Osteoblast (primary cell): ENCODE results near the gene GALNT2. TPM values are rescaled to one million over a fixed set of nuclear protein-coding genes. Genes with fewer than 3 reads are reported as not detected.

Experiments used
- DNase-seq: peaks from one replicate; pipeline ENCODE4 v3.0.0; 2011; ENCODE audit warnings: low spot score, mixed read lengths; ENCODE audit not compliant: insufficient read length; ENCODE audit errors: missing footprints
- H2AFZ ChIP-seq: 2 replicates; pipeline ENCODE4 v1.6.0; 2011; ENCODE audit warnings: mild to moderate bottlenecking, low read length
- H3K27ac ChIP-seq: 2 replicates; pipeline ENCODE4 v1.5.1; 2011; ENCODE audit warnings: mild to moderate bottlenecking, low read depth, low read length, moderate library complexity
- H3K27me3 ChIP-seq: 2 replicates; pipeline ENCODE4 v1.6.0; 2012; ENCODE audit warnings: mild to moderate bottlenecking, control low read depth, inconsistent platforms, low read length, moderate library complexity; ENCODE audit not compliant: insufficient read depth
- H3K36me3 ChIP-seq: 2 replicates; pipeline ENCODE4 v1.5.1; 2011; ENCODE audit warnings: mild to moderate bottlenecking, low read length, control low read depth, moderate library complexity; ENCODE audit not compliant: insufficient read depth
- H3K4me1 ChIP-seq: 2 replicates; pipeline ENCODE4 v1.5.1; 2011; ENCODE audit warnings: mild to moderate bottlenecking, low read length, control low read depth, moderate library complexity; ENCODE audit not compliant: insufficient read depth
- H3K4me2 ChIP-seq: 2 replicates; pipeline ENCODE4 v1.6.0; 2011; ENCODE audit warnings: mild to moderate bottlenecking, low read length; ENCODE audit not compliant: insufficient read depth
- H3K4me3 ChIP-seq: fragments of 200-600 bp; sonication (generic); 3 replicates; pipeline ENCODE4 v1.5.1; 2012; ENCODE audit warnings: mild to moderate bottlenecking, low read length, inconsistent platforms; ENCODE audit not compliant: insufficient read depth
- H3K79me2 ChIP-seq: 2 replicates; pipeline ENCODE4 v1.6.0; 2012; ENCODE audit warnings: mild to moderate bottlenecking, low read length, control low read depth, inconsistent platforms; ENCODE audit not compliant: insufficient read depth
- H3K9me3 ChIP-seq: 2 replicates; pipeline ENCODE4 v1.5.1; 2011; ENCODE audit warnings: low read depth, low read length, control low read depth
- H4K20me1 ChIP-seq: 2 replicates; pipeline ENCODE4 v1.6.0; 2012; ENCODE audit warnings: mild to moderate bottlenecking, low read length, control low read depth; ENCODE audit not compliant: insufficient read depth
- CTCF ChIP-seq: IDR thresholded peaks from 2 replicates; pipeline ENCODE4 v1.5.1; 2011; ENCODE audit warnings: mild to moderate bottlenecking, low read depth, low read length, moderate library complexity; ENCODE audit errors: extremely low read depth
- total RNA-seq: library from RNA; depleted of rRNA; stranded (reverse); fragments of >200 nt; gene quantifications from 2 replicates; pipeline ENCODE4 v1.2.3, GENCODE V29; 2012

GALNT2 gene
- total RNA-seq, 1 donor: 83.2 TPM

GRCh38 chr1:230322421-230322756 is 255.4 kb downstream of the GALNT2 start:
- Histone ChIP-seq H3K9me3 (no peaks in the 10 kb centered on the region), H3K27me3 (no peaks in the 10 kb centered on the region), H3K4me1 (no peaks in the 10 kb centered on the region), H4K20me1 (no peaks in the 10 kb centered on the region), H2AFZ (no peak overlapping the region), H3K4me3 (no peak overlapping the region), H3K27ac (no peak overlapping the region), H3K36me3 (no peaks in the 10 kb centered on the region), H3K4me2 (no peak overlapping the region), H3K79me2 (no peaks in the 10 kb centered on the region)
- DNase-seq: no peak
- TF ChIP-seq CTCF: no peak

DNA sequence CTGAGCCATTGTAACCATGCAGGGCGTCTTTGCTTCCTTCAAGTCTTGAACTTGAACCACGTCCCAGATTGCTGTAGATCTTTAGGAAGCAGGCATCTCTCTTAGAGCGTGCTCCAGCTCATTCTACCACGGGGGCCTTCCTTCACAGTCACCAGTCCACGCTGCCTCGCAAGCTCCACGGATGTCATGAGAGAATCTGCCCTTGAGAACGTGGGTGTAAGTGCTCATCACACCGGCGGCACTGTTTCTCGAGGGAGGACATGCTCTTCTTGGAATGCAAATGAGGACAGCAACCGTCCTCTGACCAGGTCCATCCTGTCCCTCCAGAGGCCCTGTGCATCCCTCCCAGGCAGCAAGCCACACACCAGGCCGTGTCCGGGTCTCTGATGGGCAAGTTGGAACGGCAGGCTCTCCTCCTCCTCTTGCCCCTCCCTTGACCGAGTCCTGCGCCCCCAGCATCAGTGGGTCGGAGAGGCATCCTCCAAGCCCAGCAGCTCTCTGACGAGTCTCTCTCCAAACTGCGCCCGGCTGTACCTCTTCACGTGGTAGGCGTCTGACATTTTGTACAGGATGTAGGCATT is 256.0 kb downstream of the GALNT2 start:
- Histone ChIP-seq H3K9me3 (no peaks in the 10 kb centered on the region), H4K20me1 (no peaks in the 10 kb centered on the region), H2AFZ (no peak overlapping the region), H3K27me3 (no peaks in the 10 kb centered on the region), H3K4me2 (no peak overlapping the region), H3K4me1 (no peaks in the 10 kb centered on the region), H3K36me3 (no peaks in the 10 kb centered on the region), H3K27ac (no peak overlapping the region), H3K79me2 (no peaks in the 10 kb centered on the region), H3K4me3 (no peak overlapping the region)
- DNase-seq: no peak
- no peak for TF ChIP-seq CTCF

GRCh38 chr1:230323686-230324085 is 256.6 kb downstream of the GALNT2 start:
- no peaks in the 10 kb centered on the region for H3K79me2 ChIP-seq
- no peaks in the 10 kb centered on the region for H3K9me3 ChIP-seq
- no peak overlapping the region for H3K4me2 ChIP-seq
- H3K4me3 ChIP-seq: no peak overlapping the region
- no peak for DNase-seq
- H4K20me1 ChIP-seq: no peaks in the 10 kb centered on the region
- H3K27ac ChIP-seq: no peak overlapping the region
- no peak overlapping the region for H2AFZ ChIP-seq
- H3K36me3 ChIP-seq: no peaks in the 10 kb centered on the region
- no peaks in the 10 kb centered on the region for H3K27me3 ChIP-seq
- no peak for TF ChIP-seq CTCF
- H3K4me1 ChIP-seq: no peaks in the 10 kb centered on the region

GRCh38 chr1:230326971-230327891 is 260.2 kb downstream of the GALNT2 start:
- Histone ChIP-seq H3K4me3 (no peak overlapping the region), H3K27me3 (no peaks in the 10 kb centered on the region), H4K20me1 (no peaks in the 10 kb centered on the region), H3K36me3 (no peaks in the 10 kb centered on the region), H3K79me2 (no peaks in the 10 kb centered on the region), H3K4me2 (no peak overlapping the region), H3K9me3 (no peaks in the 10 kb centered on the region), H2AFZ (no peak overlapping the region), H3K4me1 (no peaks in the 10 kb centered on the region), H3K27ac (no peak overlapping the region)
- no peak for DNase-seq
- TF ChIP-seq CTCF: no peak
